Brain microvascular endothelial cell (primary cell): ENCODE data around the gene MYZAP.

Experiments used
- DNase-seq: peaks from one replicate; pipeline ENCODE4 v3.0.0-alpha.2; 2020
- H3K27ac ChIP-seq: fragments of 250-450 bp; sonication (Bioruptor Pico); 2 replicates; pipeline ENCODE4 v1.5.1; 2020; ENCODE audit warnings: mild to moderate bottlenecking, moderate library complexity
- H3K27me3 ChIP-seq: fragments of 250-450 bp; sonication (Bioruptor Pico); replicated peaks from 2 replicates; pipeline ENCODE4 v1.5.1; 2020; ENCODE audit warnings: mild to moderate bottlenecking
- H3K36me3 ChIP-seq: fragments of 250-450 bp; sonication (Bioruptor Pico); replicated peaks from 2 replicates; pipeline ENCODE4 v1.5.1; 2020; ENCODE audit warnings: mild to moderate bottlenecking
- H3K4me3 ChIP-seq: 2 replicates; pipeline ENCODE4 v1.5.1; 2011; ENCODE audit warnings: low read depth, mild to moderate bottlenecking, control low read depth, low read length, moderate library complexity
- in situ Hi-C: cut with HindIII; loops from 2 replicates; pipeline ENCODE4 v1.10.0; 2017; ENCODE audit warnings: low sequenced_read_pairs, low pct_ligation_motif_present
- TF ChIP-seq, protein P1 (sequence below): IDR thresholded peaks from 2 replicates; pipeline ENCODE4 v1.5.1; 2011; ENCODE audit warnings: low read depth, mild to moderate bottlenecking, moderate library complexity, low read length, control low read depth, inconsistent platforms; ENCODE audit errors: missing control alignments

The MYZAP gene

DNA sequence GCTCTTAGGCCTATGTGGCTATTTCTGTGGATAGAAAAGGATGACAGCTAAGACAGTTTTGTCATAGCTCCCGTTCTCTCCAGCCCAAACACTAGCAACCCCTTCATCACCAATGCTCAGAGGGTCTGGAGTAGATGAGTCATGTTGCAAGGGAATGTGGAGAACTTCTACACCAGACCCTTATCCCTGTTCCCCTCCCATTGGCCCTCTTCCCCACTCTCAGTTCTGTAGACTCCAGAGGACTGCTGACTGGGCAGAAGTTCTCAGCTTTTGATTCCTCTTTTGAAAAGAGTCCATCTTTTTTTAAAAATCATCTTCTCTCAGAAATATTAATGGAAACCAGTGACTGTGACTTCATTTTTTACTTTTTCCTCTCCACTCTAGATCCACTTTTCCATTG is 2.4 kb upstream of the MYZAP start:
- H3K4me3 ChIP-seq = no peak overlapping the region
- TF ChIP-seq, protein P1, sequence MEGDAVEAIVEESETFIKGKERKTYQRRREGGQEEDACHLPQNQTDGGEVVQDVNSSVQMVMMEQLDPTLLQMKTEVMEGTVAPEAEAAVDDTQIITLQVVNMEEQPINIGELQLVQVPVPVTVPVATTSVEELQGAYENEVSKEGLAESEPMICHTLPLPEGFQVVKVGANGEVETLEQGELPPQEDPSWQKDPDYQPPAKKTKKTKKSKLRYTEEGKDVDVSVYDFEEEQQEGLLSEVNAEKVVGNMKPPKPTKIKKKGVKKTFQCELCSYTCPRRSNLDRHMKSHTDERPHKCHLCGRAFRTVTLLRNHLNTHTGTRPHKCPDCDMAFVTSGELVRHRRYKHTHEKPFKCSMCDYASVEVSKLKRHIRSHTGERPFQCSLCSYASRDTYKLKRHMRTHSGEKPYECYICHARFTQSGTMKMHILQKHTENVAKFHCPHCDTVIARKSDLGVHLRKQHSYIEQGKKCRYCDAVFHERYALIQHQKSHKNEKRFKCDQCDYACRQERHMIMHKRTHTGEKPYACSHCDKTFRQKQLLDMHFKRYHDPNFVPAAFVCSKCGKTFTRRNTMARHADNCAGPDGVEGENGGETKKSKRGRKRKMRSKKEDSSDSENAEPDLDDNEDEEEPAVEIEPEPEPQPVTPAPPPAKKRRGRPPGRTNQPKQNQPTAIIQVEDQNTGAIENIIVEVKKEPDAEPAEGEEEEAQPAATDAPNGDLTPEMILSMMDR = no peak
- in situ Hi-C loops = no loop called here
- no peak overlapping the region for H3K27ac ChIP-seq
- no peaks in the 10 kb centered on the region for H3K27me3 ChIP-seq
- no peak for DNase-seq
- H3K36me3 ChIP-seq = no peaks in the 10 kb centered on the region

DNA sequence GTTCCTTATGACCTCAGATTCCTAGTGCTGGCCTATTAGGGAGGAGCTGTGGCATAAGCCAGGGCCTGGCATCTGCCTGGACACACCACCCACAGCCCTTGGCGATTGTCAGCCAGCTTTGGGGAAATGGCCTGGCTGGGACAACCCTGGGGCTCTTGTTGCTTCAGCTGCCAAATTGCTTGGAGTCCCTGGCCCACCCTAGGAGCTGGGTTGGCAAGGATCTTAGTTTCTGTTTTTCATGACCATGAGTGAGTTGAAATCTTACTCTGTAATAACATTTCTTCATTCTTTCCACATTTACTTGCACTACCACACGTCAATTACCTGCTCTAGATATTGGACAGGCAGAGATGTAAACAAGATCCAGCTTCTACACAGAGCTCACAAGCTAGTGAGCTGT is 1.9 kb upstream of the MYZAP start:
- TF ChIP-seq, protein P1 = no peak
- Histone ChIP-seq H3K27me3 (no peaks in the 10 kb centered on the region), H3K27ac (no peak overlapping the region), H3K4me3 (no peak overlapping the region), H3K36me3 (no peaks in the 10 kb centered on the region)
- in situ Hi-C loops = no loop called here
- no peak for DNase-seq

DNA sequence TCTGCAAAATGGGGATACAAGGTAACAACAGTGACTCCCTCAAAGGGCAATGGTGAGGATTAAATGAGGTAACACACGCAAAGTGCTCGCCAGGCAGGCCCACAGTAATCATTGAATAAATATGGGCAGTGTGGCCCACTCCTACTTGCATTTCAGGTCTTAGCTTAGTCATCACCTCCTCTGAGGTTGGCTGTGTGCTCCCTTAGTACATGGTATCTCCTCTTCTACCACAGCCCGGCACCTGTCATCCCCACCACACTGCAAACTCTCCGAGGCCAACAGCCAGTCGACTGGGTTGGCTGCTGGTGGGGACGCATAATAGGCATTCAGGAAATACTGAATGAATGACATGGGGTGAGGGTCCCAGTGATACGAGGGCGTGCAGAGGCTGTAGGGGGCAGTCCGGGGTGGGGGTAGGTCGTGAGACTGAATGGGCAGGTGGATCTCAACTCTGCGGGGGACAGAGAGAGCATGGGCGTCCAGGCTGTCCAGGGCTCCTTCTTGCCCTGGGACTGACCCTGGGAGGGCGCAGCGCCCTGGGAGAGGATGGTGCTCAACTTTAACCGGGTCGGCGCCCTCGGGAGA is 375 bp upstream of the MYZAP start:
- in situ Hi-C loops = no loop called here
- no peaks in the 10 kb centered on the region for H3K27me3 ChIP-seq
- H3K4me3 ChIP-seq = peak overlapping the region; percentile 51

DNA sequence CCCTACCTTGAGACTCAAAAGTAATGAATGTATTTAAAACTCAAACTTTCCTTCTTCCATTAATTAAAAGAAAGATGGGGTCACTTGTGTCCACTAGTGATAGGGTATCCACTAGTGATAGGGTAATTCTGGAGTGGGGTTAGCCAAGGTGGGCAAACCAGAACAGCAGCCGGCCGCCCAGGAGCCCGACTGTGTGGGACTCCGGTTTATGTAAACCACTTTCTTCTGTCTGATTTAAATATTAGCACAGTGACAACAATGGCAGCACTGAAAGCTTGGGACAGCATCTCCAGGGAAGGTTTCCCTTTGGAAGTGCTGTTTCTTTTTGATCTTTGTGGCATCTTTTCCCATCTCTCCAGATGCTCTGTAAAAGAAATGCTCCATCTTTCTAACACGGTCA is 722 bp downstream of the MYZAP start:
- no peak overlapping the region for H3K4me3 ChIP-seq
- H3K27me3 ChIP-seq = no peaks in the 10 kb centered on the region
- in situ Hi-C loops = no loop called here
- H3K36me3 ChIP-seq = no peaks in the 10 kb centered on the region
- DNase-seq = no peak
- TF ChIP-seq, protein P1 = no peak
- no peak overlapping the region for H3K27ac ChIP-seq

More for the DNA sequence above, 375 bp upstream of the MYZAP start:
- Histone ChIP-seq H3K27ac (no peak overlapping the region), H3K36me3 (no peaks in the 10 kb centered on the region)
- DNase-seq = no peak
- TF ChIP-seq, protein P1 = no peak

DNA sequence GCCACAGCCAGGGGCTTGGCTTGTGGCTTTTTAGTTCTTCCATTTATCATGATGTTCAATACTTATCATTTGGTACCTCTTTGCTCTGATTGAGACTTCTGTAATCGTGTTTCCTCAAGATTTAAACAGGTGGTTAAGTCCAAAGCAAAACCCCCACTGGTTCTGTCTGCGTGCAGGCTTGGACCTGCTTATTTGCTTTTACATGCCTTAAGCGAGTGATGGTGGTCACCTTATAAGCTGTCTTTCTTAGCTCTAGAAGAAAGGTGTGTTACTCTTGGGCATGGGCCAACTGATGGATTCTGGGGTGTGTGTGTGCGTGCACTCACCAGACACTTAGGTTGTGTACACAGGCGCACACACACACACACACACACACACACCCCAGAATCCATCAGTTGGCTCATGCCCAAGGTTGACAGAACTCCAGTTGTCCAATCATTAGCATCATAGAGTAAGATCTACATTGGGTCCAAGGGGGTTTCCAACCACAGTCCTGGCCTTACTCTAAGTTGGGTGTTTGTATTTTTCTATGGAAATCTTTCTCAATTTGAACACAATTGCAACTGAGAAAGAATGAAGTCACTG is 1.2 kb downstream of the MYZAP start:
- TF ChIP-seq, protein P1 = no peak
- Histone ChIP-seq H3K36me3 (no peaks in the 10 kb centered on the region), H3K4me3 (no peak overlapping the region), H3K27me3 (no peaks in the 10 kb centered on the region), H3K27ac (no peak overlapping the region)
- no peak for DNase-seq
- in situ Hi-C loops = no loop called here

DNA sequence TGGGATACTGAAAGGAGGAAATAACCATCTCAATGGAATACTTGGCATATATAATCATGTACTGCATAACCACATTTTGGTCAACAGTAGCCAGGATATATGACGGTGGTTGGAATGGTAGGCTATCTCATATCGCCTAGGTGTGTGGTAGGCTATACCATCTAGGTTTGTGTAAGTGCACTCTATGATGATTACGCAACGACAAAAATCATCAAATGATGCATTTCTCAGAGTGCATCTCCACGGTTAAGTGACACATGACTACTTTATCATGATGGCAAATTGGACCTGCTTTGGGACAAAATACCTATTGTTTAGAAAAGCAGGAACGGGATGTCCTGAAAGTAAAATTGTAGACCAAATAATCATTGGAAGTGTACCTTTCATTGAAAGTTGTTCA is 2.8 kb downstream of the MYZAP start:
- Histone ChIP-seq H3K36me3 (no peaks in the 10 kb centered on the region), H3K27ac (no peak overlapping the region), H3K4me3 (no peak overlapping the region), H3K27me3 (no peaks in the 10 kb centered on the region)
- in situ Hi-C loops = no loop called here
- no peak for DNase-seq
- TF ChIP-seq, protein P1 = no peak
